Measurements from ENCODE around the gene HOXA2.

Gene HOXA2

DNA sequence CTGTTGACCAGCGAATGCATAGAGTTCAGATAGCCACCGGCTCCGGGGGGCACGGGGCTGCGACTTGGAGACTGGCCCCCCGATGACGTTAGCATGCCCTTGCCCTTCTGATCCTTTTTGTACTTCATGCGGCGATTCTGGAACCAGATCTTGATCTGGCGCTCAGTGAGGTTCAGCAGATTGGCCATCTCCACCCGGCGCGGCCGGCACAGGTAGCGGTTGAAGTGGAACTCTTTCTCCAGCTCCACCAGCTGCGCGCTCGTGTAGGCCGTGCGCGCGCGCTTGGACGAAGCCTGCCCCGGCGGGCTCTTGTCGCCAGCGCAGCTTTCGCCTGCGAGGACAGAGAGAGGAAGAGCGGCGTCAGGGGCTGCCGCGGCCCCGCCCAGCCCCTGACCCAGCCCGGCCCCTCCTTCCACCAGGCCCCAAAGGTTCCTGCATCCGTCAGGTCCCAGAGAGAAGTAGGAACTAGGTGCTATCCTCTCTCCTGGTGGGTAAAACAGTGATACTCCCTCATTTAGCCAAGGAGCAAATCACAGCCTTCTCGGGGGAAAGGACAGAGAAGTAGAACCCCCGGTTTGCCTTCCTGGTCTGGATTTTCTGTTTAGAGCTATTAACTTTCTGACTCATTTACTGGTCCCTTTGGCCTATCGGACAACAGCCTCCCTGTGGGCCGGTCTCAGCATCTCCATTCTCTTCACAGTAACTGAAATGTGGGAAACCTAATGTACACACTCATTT lies 6.1 kb upstream of the HOXA2 start:
- peak overlapping the region in 1 of 2 experiments; percentile 35 for H3K23ac ChIP-seq (ENCODE audit: low read length in 2 of 2)
- no peak overlapping the region for H2AFZ ChIP-seq (ENCODE audit: low read depth, low read length)
- H3K36me3 ChIP-seq (ENCODE audit: control insufficient read depth in 1 of 2, insufficient read depth in 2 of 2, low read depth in 1 of 2, low read length in 2 of 2): peaks cover 6 to 26% of the 10 kb centered on the region in 2 experiments
- no peak overlapping the region for H3K14ac ChIP-seq (ENCODE audit: low read length in 2 of 2)
- H3K79me1 ChIP-seq (replicated peaks; ENCODE audit: low read length, poor library complexity, severe bottlenecking): no peaks in the 10 kb centered on the region
- peak overlapping the region in 1 of 2 experiments; percentile 84 for H2BK12ac ChIP-seq (ENCODE audit: low read length in 2 of 2)
- H2BK5ac ChIP-seq (ENCODE audit: low read depth, low read length, poor library complexity, severe bottlenecking): peak overlapping the region; percentile 96
- H3K4me1 ChIP-seq (ENCODE audit: control insufficient read depth, insufficient read depth, low read depth, low read length): peaks cover 27% of the 10 kb centered on the region
- no peaks in the 10 kb centered on the region for H3K27me3 ChIP-seq (ENCODE audit: control insufficient read depth in 1 of 2, insufficient read depth in 1 of 2, low read length in 2 of 2)
- WGBS: 9% methylated on average over 35 of the region's 41 CpGs
- no peaks in the 10 kb centered on the region for H3K9me3 ChIP-seq (ENCODE audit: control insufficient read depth, low read length)
- no peak overlapping the region for H2BK120ac ChIP-seq (ENCODE audit: low read depth, low read length)
- peak overlapping the region; percentile 93 for H4K8ac ChIP-seq (ENCODE audit: low read length)
- peak overlapping the region; percentile 45 to 61 for H3K4me3 ChIP-seq (ENCODE audit: insufficient read depth in 1 of 2, low read depth in 1 of 2, low read length in 2 of 2)
- peak overlapping the region; percentile 66 for H4K91ac ChIP-seq (ENCODE audit: low read length)
- peak overlapping the region; percentile 92 for H3K27ac ChIP-seq (ENCODE audit: low read length, poor library complexity, severe bottlenecking)
- H3K4ac ChIP-seq (ENCODE audit: low read depth in 1 of 2, low read length in 2 of 2): peak overlapping the region in 1 of 2 experiments; percentile 63
- H2BK15ac ChIP-seq (ENCODE audit: low read depth, poor library complexity, severe bottlenecking): peak overlapping the region; percentile 85
- H3K9ac ChIP-seq (ENCODE audit: low read length): peak overlapping the region; percentile 96
- peak overlapping the region; percentile 82 for H3K4me2 ChIP-seq (ENCODE audit: low read length, poor library complexity, severe bottlenecking)
- DNase-seq: peak; percentile 56
- peak overlapping the region; percentile 19 for H2AK5ac ChIP-seq (ENCODE audit: low read length, severe bottlenecking)
- peak overlapping the region; percentile 6 to 15 for H3K18ac ChIP-seq (ENCODE audit: low read depth in 1 of 2, low read length in 2 of 2)

DNA sequence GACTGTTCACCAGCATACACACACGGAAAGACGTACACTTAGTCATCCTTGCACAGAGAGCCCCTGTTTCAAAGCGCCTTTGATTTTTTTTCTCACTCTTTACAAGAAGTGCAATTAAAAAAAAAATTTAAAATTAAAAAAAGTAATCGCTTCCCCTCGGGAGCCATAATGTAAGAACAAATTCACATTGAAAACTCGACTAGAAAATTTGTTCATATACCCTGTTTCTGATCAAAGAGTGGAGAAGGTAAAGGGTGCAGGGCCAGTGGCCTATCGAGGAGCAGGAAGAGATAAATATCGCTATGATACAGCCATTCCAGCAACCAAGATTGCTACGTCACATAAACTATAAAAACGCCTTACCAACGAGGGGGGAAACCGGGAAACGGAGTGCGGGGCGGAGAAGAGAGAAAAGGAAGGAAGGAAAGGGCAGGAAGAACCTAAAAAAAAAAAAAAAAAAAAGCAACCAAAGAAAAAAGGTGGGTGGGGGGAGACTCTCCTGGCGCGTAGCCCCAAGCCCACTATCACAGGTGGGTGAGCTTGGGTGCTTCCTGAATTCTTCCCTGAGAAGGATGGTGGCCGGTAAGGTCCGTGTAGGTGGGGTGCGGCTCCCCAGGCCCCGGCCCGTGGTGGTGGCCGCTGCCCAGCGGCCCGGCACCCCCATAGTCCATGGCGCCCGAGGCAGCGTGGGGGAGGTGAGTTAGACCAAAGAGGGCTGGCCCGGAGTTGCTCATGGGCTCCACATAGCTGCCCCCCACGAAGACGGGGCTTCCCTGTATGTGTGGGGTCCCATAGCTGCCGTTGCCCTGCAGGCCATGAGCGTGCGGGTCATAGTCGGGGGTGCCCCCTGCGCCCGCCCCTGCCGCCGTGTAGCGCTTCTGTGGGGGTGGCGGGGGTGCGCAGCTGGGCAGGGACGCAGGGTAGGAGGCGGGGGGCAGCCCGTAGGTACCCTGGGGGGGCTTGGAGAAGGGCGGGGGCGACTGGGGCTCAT lies 5.2 kb upstream of the HOXA2 start:
- H3K4me2 ChIP-seq (ENCODE audit: low read length, poor library complexity, severe bottlenecking): peak overlapping the region; percentile 82
- peak overlapping the region in 1 of 2 experiments; percentile 81 for H3K23ac ChIP-seq (ENCODE audit: low read length in 2 of 2)
- H3K4me3 ChIP-seq (ENCODE audit: insufficient read depth in 1 of 2, low read depth in 1 of 2, low read length in 2 of 2): peak overlapping the region; percentile 26 to 65
- peaks cover 33% of the 10 kb centered on the region for H3K4me1 ChIP-seq (ENCODE audit: control insufficient read depth, insufficient read depth, low read depth, low read length)
- H2AK5ac ChIP-seq (ENCODE audit: low read length, severe bottlenecking): peak overlapping the region; percentile 88
- WGBS: 19% methylated on average over 39 of the region's 47 CpGs
- H3K14ac ChIP-seq (ENCODE audit: low read length in 2 of 2): no peak overlapping the region
- peak overlapping the region; percentile 96 for H2BK5ac ChIP-seq (ENCODE audit: low read depth, low read length, poor library complexity, severe bottlenecking)
- H2BK12ac ChIP-seq (ENCODE audit: low read length in 2 of 2): peak overlapping the region; percentile 2 to 84
- no peak overlapping the region for H2BK120ac ChIP-seq (ENCODE audit: low read depth, low read length)
- peak overlapping the region; percentile 6 to 15 for H3K18ac ChIP-seq (ENCODE audit: low read depth in 1 of 2, low read length in 2 of 2)
- no peak overlapping the region for H2AFZ ChIP-seq (ENCODE audit: low read depth, low read length)
- H3K27me3 ChIP-seq (ENCODE audit: control insufficient read depth in 1 of 2, insufficient read depth in 1 of 2, low read length in 2 of 2): no peaks in the 10 kb centered on the region
- no peaks in the 10 kb centered on the region for H3K79me1 ChIP-seq (replicated peaks; ENCODE audit: low read length, poor library complexity, severe bottlenecking)
- peak overlapping the region; percentile 85 for H4K91ac ChIP-seq (ENCODE audit: low read length)
- H3K36me3 ChIP-seq (ENCODE audit: control insufficient read depth in 1 of 2, insufficient read depth in 2 of 2, low read depth in 1 of 2, low read length in 2 of 2): peaks cover 6 to 26% of the 10 kb centered on the region in 2 experiments
- H3K27ac ChIP-seq (ENCODE audit: low read length, poor library complexity, severe bottlenecking): peak overlapping the region; percentile 92
- H3K9me3 ChIP-seq (ENCODE audit: control insufficient read depth, low read length): no peaks in the 10 kb centered on the region
- peak; percentile 22 for DNase-seq
- H3K4ac ChIP-seq (ENCODE audit: low read depth in 1 of 2, low read length in 2 of 2): peak overlapping the region; percentile 63 to 89
- peak overlapping the region; percentile 96 for H3K9ac ChIP-seq (ENCODE audit: low read length)
- peak overlapping the region; percentile 93 for H4K8ac ChIP-seq (ENCODE audit: low read length)
- H2BK15ac ChIP-seq (ENCODE audit: low read depth, poor library complexity, severe bottlenecking): peak overlapping the region; percentile 85

DNA sequence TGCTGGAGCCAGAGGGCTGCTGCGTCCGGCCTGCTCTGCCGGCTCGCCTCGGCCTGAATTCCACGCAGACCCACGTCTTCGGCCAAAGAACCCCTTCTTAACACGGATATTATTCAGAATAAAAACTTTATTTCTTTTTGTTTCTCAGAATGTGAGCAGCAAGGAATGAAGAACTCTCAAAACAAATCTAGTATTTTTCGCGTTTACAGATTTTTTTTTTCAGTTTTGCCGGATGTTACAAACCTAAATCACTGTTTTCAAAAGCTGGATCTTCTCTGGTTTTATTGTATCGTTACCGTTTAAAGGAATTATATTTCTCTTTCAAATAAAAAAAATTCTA lies 4.4 kb upstream of the HOXA2 start:
- H2BK120ac ChIP-seq (ENCODE audit: low read depth, low read length): peak overlapping the region; percentile 66
- no peak overlapping the region for H2BK15ac ChIP-seq (ENCODE audit: low read depth, poor library complexity, severe bottlenecking)
- peak overlapping the region; percentile 82 for H3K27ac ChIP-seq (ENCODE audit: low read length, poor library complexity, severe bottlenecking)
- H3K4me3 ChIP-seq (ENCODE audit: insufficient read depth in 1 of 2, low read depth in 1 of 2, low read length in 2 of 2): peak overlapping the region; percentile 47 to 65
- peak overlapping the region; percentile 70 to 85 for H3K18ac ChIP-seq (ENCODE audit: low read depth in 1 of 2, low read length in 2 of 2)
- peak overlapping the region; percentile 90 for H4K91ac ChIP-seq (ENCODE audit: low read length)
- no peak overlapping the region for H3K14ac ChIP-seq (ENCODE audit: low read length in 2 of 2)
- peak overlapping the region in 1 of 2 experiments; percentile 6 for H3K23ac ChIP-seq (ENCODE audit: low read length in 2 of 2)
- H3K4me2 ChIP-seq (ENCODE audit: low read length, poor library complexity, severe bottlenecking): peak overlapping the region; percentile 73
- no peak for DNase-seq
- H3K79me1 ChIP-seq (replicated peaks; ENCODE audit: low read length, poor library complexity, severe bottlenecking): no peaks in the 10 kb centered on the region
- peak overlapping the region; percentile 18 for H2AK5ac ChIP-seq (ENCODE audit: low read length, severe bottlenecking)
- peak overlapping the region; percentile 96 for H3K9ac ChIP-seq (ENCODE audit: low read length)
- peaks cover 33% of the 10 kb centered on the region for H3K4me1 ChIP-seq (ENCODE audit: control insufficient read depth, insufficient read depth, low read depth, low read length)
- H4K8ac ChIP-seq (ENCODE audit: low read length): peak overlapping the region; percentile 76
- 42% methylated on average over 5 of the region's 14 CpGs for WGBS
- H3K9me3 ChIP-seq (ENCODE audit: control insufficient read depth, low read length): no peaks in the 10 kb centered on the region
- H2BK5ac ChIP-seq (ENCODE audit: low read depth, low read length, poor library complexity, severe bottlenecking): peak overlapping the region; percentile 96
- H3K4ac ChIP-seq (ENCODE audit: low read depth in 1 of 2, low read length in 2 of 2): peak overlapping the region; percentile 52 to 54
- no peaks in the 10 kb centered on the region for H3K27me3 ChIP-seq (ENCODE audit: control insufficient read depth in 1 of 2, insufficient read depth in 1 of 2, low read length in 2 of 2)
- peaks cover 6 to 27% of the 10 kb centered on the region in 2 experiments for H3K36me3 ChIP-seq (ENCODE audit: control insufficient read depth in 1 of 2, insufficient read depth in 2 of 2, low read depth in 1 of 2, low read length in 2 of 2)
- H2AFZ ChIP-seq (ENCODE audit: low read depth, low read length): no peak overlapping the region
- no peak overlapping the region for H2BK12ac ChIP-seq (ENCODE audit: low read length in 2 of 2)

Measured in mesenchymal stem cell (in vitro differentiated cells and primary cell).